Breast epithelium (tissue), 3 donors: ENCODE data around the gene COQ9.

ENCODE experiments used
- CTCF ChIP-seq, 3 donors: fragments of 450-650 bp; IDR thresholded peaks; one replicate each; pipeline ENCODE4 v1.5.1; 2016 to 2017; ENCODE audit warnings: antibody characterized with exemption in 3 of 3, mild to moderate bottlenecking in 3 of 3, moderate library complexity in 3 of 3
- POLR2A ChIP-seq: fragments of 450-650 bp; IDR thresholded peaks from one replicate; pipeline ENCODE4 v1.6.1; 2016; ENCODE audit warnings: antibody characterized with exemption, mild to moderate bottlenecking, moderate library complexity

- TF ChIP-seq POLR2A (no peak), CTCF (IDR thresholded peaks at IDR 0.05) (no peak)
Measured at GRCh38 chr16:57485916-57486857, 38.9 kb downstream of the COQ9 start, which contains the start of gene DOK4.
